Measurements from ENCODE around the gene UBXN6.
A peak's percentile ranks its signal among the peaks of the same experiment; 100 is the strongest.

Gene UBXN6

DNA sequence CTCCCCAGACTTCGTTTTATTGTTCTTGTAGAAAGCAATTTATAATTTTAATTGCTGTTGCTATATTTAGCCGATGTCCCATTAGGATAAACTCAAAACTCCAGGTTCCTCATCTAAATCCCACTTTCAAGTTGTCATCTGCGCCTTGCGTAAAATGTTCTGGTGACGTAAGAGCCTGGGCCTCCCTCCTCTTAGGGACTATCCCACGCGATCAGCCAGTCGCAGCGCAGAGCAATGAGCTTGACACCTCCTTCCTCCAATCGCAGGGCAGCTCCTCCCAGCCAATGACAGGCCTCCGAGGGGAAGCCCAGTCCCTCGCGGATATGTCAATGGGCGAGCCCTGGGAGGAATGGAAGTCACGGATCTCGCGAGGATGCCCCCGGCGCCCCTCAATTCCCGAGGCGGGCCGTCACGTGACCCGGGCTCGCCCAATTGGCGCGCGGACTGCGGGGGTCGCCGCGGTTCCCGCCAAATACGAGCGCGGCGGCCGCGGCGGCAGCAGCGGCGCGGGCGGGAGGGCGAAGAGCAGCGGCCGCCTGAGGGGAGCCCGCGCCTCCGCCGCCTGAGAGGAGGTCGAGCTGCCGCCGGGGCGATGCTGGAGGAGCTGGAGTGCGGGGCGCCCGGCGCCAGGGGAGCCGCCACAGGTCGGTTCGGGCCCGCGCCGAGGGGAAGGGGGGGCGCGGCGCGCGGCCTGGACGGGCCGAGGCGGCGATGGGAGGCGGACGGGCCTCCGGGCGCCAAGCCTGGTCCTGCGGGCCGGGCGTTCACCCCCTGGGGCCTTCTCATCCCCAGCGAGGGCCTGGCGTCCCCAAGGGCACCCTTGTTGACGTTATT lies 55.2 kb downstream of the UBXN6 start, which contains the start of gene CHAF1A:
TSS of gene CHAF1A (plus strand) at position 470 of the 834 bp plus-strand sequence. CDS start at position 593, 123 bp downstream.
- DNase-seq = peak; percentile 100

DNA sequence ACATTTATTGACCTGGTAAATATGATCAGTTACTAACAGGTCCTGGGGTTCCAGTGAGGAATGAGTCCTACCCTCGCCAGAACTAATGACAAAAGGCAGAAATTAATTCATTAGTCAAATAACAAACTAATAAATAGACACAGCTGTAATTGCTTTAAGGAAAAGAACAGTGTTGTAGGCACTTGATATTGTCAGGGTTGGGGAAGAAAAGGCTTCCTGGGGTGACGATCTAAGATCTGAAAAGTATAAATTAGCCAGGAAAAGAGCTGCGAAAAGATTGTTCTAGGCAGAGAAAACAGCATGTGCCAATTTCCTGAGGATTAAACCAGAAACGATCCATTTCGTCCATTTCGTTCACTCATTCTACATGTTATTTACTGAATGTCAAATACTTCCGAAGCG lies 55.8 kb downstream of the UBXN6 start:
- no peak for DNase-seq

DNA sequence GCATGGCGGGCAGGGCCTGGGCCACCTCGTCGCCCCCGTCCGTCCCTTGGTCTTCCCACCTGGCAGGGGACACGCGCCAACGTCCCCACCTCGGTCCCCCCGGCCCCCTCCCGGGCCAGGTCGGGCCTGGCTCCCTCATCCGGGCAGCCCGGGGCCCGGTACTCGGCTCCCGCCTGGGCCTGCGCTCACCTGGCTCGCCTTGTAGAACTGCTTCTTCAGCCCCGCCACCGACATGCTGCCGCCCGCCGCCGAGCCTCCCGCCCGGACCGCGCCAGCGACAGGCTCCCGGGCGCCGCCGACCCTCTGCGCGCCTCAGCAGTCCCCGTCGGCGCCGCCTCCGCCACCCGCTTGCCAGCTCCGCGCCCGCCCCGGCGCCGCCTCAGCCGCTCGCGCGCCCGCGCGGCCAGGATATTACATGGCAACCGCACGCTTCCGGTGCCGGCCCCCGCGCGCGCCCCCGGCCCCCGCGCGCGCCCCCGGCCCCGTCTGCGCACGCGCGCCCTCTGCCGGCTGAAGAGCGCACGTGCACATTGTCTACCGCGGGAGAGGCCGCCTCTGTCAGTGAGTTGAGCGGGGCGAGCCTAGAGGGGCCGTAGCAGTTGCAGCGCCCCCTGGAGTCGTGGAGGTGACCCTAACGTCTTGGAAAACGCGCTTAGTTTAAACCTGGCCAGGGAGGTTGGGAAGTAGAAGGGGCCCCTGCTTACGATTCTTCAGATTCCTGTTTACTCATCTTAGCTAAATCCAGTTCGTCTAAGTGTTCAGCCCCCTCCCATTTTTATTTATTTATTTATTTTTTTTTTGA lies 57.3 kb downstream of the UBXN6 start, which contains the start of gene SH3GL1:
TSS of gene SH3GL1 (minus strand) at position 413 of the 802 bp plus-strand sequence. CDS start at position 234, 179 bp downstream.
- peak; percentile 95 for DNase-seq

DNA sequence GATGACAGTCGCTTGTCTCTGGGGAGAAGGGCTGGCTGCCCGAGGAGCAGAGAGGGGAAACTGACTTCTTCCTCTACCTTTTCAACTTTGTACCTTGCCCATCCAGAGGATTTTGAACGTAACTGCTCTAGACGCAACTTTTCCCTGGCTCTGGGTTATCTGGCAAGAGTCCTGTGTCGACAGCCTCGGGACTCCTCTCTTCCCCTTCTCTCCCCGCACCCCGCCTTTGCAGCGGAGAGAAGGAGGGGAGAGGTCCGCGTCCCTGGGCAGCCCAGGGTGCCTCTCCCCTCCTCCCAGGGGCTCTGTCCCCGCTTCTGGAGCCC lies 57.8 kb downstream of the UBXN6 start:
- DNase-seq = peak; percentile 58

DNA sequence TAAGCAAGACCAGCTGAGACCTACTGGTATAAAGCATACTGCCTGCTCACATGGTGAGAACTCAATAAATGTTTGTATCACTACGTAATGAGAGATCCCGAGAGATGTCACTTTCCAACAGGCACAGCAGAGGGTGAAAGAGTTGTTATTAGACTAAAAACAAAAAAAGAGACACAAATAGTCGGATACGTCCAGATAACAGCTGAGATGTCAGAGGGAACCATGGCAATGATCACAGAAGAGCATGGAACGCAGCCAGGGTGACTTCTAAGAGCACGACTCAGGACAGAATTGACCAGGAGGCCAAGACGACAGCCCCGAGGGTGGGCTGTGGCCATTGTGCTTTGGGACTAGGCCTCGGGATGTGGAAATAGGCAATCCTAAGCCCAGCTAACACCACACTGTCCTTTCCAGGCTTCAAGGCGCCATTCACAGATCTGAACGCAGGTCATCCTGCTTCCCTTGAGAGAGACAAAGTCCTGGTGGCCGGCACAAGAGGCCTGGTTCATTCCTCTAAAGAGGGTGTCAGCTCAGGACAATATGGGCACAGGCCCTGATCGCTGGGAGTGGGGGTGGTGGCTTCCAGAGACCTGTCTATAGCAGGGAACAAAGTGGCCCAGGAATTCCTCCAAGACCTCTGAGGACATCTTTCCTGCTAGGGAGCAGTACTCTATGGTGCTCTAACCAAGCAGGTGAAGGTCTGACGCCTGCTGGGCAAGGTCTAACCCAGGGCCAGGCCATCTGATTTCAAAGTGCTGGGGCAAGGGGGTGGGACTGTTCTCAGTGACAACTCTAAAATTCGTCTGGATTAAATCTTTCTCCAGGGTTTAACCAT lies 60.4 kb downstream of the UBXN6 start:
- no peak for DNase-seq
